Right lobe of liver (tissue), 4 donors: ENCODE results near the gene PCNT.

ENCODE experiments used
- POLR2A ChIP-seq: fragments of 450-650 bp; IDR thresholded peaks from one replicate; pipeline ENCODE4 v1.6.1; 2017; ENCODE audit warnings: antibody characterized with exemption, mild to moderate bottlenecking
- TF ChIP-seq, protein P1 (sequence below), 4 donors: fragments of 200-600 bp in 3 of 4; fragments of 450-650 bp in 1 of 4; IDR thresholded peaks; one replicate each; pipeline versions ENCODE4 v1.5.1 to v1.8.0; 2016 to 2022; ENCODE audit warnings: antibody characterized with exemption in 4 of 4, mild to moderate bottlenecking in 2 of 4
- donor health status: DM: no; HTN: no; CAD: no.
- donor health status: DM: no; HTN: no; CAD: no.
- donor health status: DM: no; HTN: yes; CAD: no.

DNA sequence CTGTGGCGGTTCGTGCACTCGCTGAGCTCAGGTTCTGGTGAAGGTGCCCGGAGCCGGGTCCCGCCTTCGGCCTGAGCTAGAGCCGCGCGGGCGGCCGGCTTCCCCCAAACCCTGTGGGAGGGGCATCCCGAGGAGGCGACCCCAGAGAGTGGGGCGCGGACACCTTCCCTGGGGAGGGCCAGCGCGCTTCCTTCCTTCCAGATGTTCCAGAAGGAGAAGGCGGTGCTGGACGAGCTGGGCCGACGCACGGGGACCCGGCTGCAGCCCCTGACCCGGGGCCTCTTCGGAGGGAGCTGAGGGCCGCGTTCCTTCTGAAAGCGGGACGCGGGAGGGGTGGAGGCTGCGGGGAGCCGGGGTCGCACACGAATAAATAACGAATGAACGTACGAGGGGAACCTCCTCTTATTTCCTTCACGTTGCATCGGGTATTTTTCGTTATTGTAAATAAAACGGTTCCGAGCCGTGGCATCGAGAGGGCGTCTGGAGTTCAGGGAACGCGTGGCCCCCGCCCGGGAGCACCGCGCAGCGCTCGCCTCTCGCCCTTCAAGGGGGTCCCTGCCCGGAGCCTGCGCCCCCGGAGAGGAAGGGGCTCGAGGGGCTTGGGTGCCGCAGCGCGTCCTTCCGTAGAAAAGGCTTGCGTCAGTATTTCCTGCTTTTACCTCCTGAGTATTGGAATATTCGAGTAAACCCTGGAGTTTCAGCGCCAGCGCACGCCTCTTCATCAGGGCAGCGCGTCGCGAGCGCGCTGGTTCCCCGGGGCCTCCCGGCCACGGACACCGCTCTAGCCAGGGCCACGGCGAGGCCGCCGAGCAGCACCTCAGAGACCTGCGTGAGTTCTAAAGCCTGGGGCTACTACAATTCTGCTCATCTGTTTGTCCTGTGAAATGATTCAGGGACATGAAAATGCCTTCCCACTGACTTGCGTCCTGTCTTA, 26.4 kb upstream of the PCNT start:
- TF ChIP-seq, protein P1, sequence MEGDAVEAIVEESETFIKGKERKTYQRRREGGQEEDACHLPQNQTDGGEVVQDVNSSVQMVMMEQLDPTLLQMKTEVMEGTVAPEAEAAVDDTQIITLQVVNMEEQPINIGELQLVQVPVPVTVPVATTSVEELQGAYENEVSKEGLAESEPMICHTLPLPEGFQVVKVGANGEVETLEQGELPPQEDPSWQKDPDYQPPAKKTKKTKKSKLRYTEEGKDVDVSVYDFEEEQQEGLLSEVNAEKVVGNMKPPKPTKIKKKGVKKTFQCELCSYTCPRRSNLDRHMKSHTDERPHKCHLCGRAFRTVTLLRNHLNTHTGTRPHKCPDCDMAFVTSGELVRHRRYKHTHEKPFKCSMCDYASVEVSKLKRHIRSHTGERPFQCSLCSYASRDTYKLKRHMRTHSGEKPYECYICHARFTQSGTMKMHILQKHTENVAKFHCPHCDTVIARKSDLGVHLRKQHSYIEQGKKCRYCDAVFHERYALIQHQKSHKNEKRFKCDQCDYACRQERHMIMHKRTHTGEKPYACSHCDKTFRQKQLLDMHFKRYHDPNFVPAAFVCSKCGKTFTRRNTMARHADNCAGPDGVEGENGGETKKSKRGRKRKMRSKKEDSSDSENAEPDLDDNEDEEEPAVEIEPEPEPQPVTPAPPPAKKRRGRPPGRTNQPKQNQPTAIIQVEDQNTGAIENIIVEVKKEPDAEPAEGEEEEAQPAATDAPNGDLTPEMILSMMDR (IDR thresholded peaks at IDR 0.05), result no peak
- no peak for TF ChIP-seq POLR2A
